ENCODE results near the gene PIP5K1C.
A peak's percentile ranks its signal among the peaks of the same experiment; 100 is the strongest.

Gene PIP5K1C

GRCh38 chr19:3696660-3696995, 3.6 kb downstream of the PIP5K1C start:
- H3K4me3 ChIP-seq, result no peak overlapping the region
- no peak overlapping the region for H3K27ac ChIP-seq

- Histone ChIP-seq H3K4me3 (no peak overlapping the region), H3K27ac (no peak overlapping the region)
Measured at GRCh38 chr19:3695986-3696659, 4.1 kb downstream of the PIP5K1C start.

- no peak overlapping the region for H3K27ac ChIP-seq
- H3K4me3 ChIP-seq, result no peak overlapping the region
Measured at GRCh38 chr19:3695124-3695733, 5.0 kb downstream of the PIP5K1C start.

- H3K27ac ChIP-seq, result no peak overlapping the region
Measured at GRCh38 chr19:3694361-3695123, 5.7 kb downstream of the PIP5K1C start.

GRCh38 chr19:3693025-3693925, 7.0 kb downstream of the PIP5K1C start:
- H3K27ac ChIP-seq, result no peak overlapping the region
- no peak overlapping the region for H3K4me3 ChIP-seq

More at GRCh38 chr19:3694361-3695123, 5.7 kb downstream of the PIP5K1C start:
- H3K4me3 ChIP-seq, result no peak overlapping the region

- Histone ChIP-seq H3K27ac (no peak overlapping the region), H3K4me3 (no peak overlapping the region)
Measured at GRCh38 chr19:3692141-3693024, 7.9 kb downstream of the PIP5K1C start.

GRCh38 chr19:3691726-3692125, 8.5 kb downstream of the PIP5K1C start:
- H3K27ac ChIP-seq, result no peak overlapping the region

GRCh38 chr19:3691372-3691716, 8.9 kb downstream of the PIP5K1C start:
- no peak overlapping the region for H3K4me3 ChIP-seq
- no peak overlapping the region for H3K27ac ChIP-seq

More at GRCh38 chr19:3691726-3692125, 8.5 kb downstream of the PIP5K1C start:
- no peak overlapping the region for H3K4me3 ChIP-seq

- no peak overlapping the region for H3K4me3 ChIP-seq
- H3K27ac ChIP-seq, result no peak overlapping the region
Measured at GRCh38 chr19:3690551-3691371, 9.5 kb downstream of the PIP5K1C start.

GRCh38 chr19:3687774-3688706, 12.2 kb downstream of the PIP5K1C start:
- peak overlapping the region in 5 of 7 experiments; percentile 10 to 32 (median 16) for H3K4me3 ChIP-seq
- peak overlapping the region in 8 of 21 experiments; percentile 0 to 80 (median 39) for H3K27ac ChIP-seq

- peak overlapping the region in 7 of 21 experiments; percentile 11 to 80 (median 46) for H3K27ac ChIP-seq
- H3K4me3 ChIP-seq, result peak overlapping the region in 4 of 7 experiments; percentile 10 to 32 (median 15)
Measured at GRCh38 chr19:3687393-3687773, 12.9 kb downstream of the PIP5K1C start.

- Histone ChIP-seq H3K27ac (no peak overlapping the region), H3K4me3 (no peak overlapping the region)
Measured at GRCh38 chr19:3684817-3685410, 15.4 kb downstream of the PIP5K1C start.

GRCh38 chr19:3684054-3684816, 16.0 kb downstream of the PIP5K1C start:
- H3K4me3 ChIP-seq, result no peak overlapping the region
- H3K27ac ChIP-seq, result peak overlapping the region in 1 of 21 experiments; percentile 9

- peak overlapping the region in 1 of 21 experiments; percentile 9 for H3K27ac ChIP-seq
- H3K4me3 ChIP-seq, result no peak overlapping the region
Measured at GRCh38 chr19:3683405-3684053, 16.7 kb downstream of the PIP5K1C start.

GRCh38 chr19:3682741-3683404, 17.4 kb downstream of the PIP5K1C start:
- no peak overlapping the region for H3K4me3 ChIP-seq
- no peak overlapping the region for H3K27ac ChIP-seq
